ENCODE data around the gene DROSHA. TPM values are rescaled to one million over a fixed set of nuclear protein-coding genes. Genes with fewer than 3 reads are reported as not detected.

Gene DROSHA
- total RNA-seq, 1 donor from 2014 or later, result 74.0 TPM

GRCh38 chr5:31355337-31355736, 176.6 kb downstream of the DROSHA start:
- intact Hi-C loops (cut with micrococcal nuclease), result no loop called here
- Mint-ChIP-seq H3K4me1 (ENCODE audit: low read depth) (no peaks in the 10 kb centered on the region), H3K36me3 (ENCODE audit: low read depth) (no peaks in the 10 kb centered on the region), H3K27ac (no peak overlapping the region), H3K27me3 (ENCODE audit: insufficient read depth) (no peaks in the 10 kb centered on the region), H3K4me3 (no peak overlapping the region), H3K9me3 (no peaks in the 10 kb centered on the region)
- DNase-seq (ENCODE audit: low spot score), result no peak

Other genes starting within 250 kb of the DROSHA start
- gene C5orf22, start 208 bp upstream of the DROSHA start, total RNA-seq, result 30.1 and 36.6 TPM in 2 replicates
- not detected in 2 replicates for gene PDZD2, start 107.0 kb upstream of the DROSHA start, total RNA-seq